ENCODE data around the gene CD99L2.
A peak's percentile ranks its signal among the peaks of the same experiment; 100 is the strongest.

CD99L2 gene

DNA sequence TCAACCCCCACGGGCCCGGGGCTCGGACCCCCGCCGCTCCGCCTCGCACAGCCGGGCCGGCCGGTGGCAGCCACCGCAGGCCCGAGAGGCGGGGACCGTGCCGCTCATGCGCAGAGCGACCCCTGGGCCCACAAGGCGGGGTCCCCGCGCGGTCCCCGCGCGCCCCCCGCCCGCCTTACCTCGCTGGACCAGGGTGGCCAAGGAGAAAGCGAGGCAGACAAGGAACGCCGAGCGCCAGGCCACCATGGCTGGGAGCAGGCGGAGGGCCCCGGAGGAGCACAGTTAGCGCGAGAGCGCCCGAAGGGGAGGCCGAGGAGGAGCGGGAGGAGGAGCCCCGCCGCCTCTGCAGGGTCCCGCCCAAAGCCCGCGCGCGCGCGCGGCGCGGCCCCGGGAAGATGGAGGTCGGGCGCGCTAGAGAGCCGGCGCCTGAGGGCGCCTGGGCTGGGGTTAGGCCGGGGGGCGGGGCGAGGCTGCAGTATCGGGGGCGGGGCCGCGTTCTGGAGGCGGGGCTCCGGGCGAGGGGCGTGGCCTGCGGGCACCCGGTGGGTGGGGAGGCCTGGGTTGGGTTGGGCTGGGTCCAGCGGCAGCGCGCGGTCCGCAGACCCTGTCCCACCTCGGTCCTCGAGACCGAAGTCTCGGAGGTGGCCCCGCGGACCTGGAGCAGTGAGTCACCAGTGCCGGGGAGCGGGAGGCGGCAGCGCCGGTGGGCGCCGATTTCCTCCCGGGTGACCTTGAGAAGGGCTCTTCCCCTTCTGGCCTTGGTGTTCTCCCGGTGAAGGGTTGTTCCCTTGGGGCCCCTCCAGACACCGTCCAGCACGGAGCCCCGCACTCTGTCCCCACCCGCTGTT, at the start of gene CD99L2:
TSS of gene CD99L2 (minus strand) at position 326 of the 848 bp plus-strand sequence. CDS start at position 246, 80 bp downstream.
- peak within 1 kb of the TSS; percentile 27 to 81 for H3K27ac Mint-ChIP-seq
- peaks cover 11% of the 10 kb centered on the region for H3K4me1 Mint-ChIP-seq
- peak within 1 kb of the TSS; percentile 84 to 88 for H3K4me3 Mint-ChIP-seq
- H3K9me3 Mint-ChIP-seq = no peaks in the 10 kb centered on the region
- ATAC-seq (peak; percentile 96), DNase-seq (peak; percentile 84 to 87)
- H3K27me3 Mint-ChIP-seq = peaks cover 7% of the 10 kb centered on the region

- H3K4me3 Mint-ChIP-seq = no peak overlapping the region
- H3K4me1 Mint-ChIP-seq = no peaks in the 10 kb centered on the region
- DNase-seq (no peak), ATAC-seq (no peak)
- H3K27me3 Mint-ChIP-seq = no peaks in the 10 kb centered on the region
- H3K27ac Mint-ChIP-seq = no peak overlapping the region
- no peaks in the 10 kb centered on the region for H3K9me3 Mint-ChIP-seq
Observed at GRCh38 chrX:150944233-150944632, 45.8 kb upstream of the CD99L2 start.

DNA sequence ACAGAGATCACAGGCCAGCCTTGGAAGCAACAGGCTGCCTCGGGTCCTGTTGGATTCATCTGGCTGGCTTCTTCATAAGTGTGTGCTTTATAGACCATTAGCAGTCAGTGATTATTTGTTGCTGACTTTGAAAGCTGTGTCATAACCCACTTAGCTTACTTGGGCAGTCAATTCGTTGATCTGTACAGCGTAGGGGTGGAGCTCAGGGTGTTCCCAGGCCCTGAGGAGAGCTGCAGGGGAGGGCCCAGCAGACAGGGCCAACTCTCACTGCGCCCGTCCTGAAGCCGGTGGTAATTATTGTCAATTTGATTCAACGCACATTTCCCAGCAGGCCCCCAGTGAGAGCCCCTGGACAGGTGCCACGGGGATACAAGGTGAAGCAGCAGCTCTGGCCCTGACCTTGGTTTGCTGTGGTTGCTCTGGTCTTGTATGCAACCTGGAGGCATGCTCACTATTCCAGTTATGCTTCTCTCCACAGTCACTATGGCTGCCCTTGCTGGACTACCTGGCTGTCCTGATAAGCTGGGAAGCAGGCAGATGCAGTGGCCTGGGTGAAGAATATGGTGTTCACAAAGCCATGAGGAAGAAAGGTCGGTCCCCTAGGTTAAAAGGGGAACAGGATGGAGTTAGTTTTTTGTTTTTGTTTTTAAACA, 44.6 kb upstream of the CD99L2 start:
- H3K27ac Mint-ChIP-seq = no peak overlapping the region
- no peaks in the 10 kb centered on the region for H3K27me3 Mint-ChIP-seq
- H3K4me1 Mint-ChIP-seq = no peaks in the 10 kb centered on the region
- DNase-seq = no peak
- H3K4me3 Mint-ChIP-seq = no peak overlapping the region
- H3K9me3 Mint-ChIP-seq = no peaks in the 10 kb centered on the region
- no peak for ATAC-seq

DNA sequence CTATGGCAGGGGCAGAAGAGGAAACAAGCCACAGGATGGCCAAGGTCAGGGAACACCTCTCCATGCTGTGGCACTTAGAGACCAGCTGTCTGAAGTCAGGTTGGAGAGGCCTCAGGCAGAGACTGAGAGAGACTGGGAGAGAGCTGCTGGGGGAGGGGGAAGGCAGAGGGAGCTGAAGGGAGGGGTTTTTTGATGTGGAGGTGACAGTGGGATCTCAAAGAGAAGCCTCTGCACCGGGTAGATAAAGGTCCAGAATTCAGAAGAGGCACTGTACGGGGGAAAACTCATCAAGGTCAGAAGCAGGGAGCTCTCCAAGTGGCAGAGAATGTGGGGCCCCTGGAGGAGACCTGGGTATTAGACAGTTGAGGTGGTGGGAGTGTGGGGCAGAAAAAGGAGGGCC, 43.1 kb upstream of the CD99L2 start:
- Mint-ChIP-seq H3K9me3 (peaks cover 0 to 7% of the 10 kb centered on the region in 2 donors), H3K27ac (peak overlapping the region; percentile 53 to 92), H3K4me3 (no peak overlapping the region), H3K27me3 (no peaks in the 10 kb centered on the region), H3K4me1 (no peaks in the 10 kb centered on the region)
- DNase-seq (no peak), ATAC-seq (no peak)

DNA sequence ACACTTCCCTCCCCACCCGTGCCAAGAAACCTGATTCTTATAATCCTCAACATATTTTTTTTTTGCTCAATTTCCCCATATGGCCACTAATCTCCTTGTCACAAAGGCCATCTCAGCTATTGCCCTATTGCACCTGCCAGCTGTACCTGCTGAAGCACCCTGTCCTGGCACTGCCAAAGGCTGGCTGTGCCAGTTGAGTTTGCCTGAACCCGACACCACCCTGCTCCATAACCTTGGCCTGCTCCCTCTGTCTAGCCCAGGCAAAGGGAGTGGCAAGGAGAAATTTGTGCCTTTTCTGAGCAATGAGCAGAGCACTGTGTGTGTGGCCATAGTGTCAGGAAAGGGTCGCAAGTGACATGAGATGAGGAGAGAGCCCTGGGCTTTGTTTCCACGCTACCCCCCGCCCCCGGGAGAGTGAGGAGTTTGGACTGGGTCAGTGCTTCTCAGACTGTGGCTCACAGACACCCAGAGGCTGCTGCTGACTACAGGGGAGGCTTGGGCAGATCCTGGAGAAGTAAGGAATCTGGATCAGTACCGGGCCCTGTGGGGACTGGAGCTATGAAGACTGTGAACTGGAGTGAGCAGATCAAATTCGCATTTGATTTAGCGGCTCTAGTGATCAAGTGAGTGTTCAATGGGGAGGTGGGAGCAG, 42.5 kb upstream of the CD99L2 start:
- DNase-seq (no peak), ATAC-seq (no peak)
- Mint-ChIP-seq H3K4me3 (no peak overlapping the region), H3K4me1 (no peaks in the 10 kb centered on the region), H3K27me3 (no peaks in the 10 kb centered on the region), H3K27ac (peak overlapping the region; percentile 47 to 92), H3K9me3 (peaks cover 0 to 7% of the 10 kb centered on the region in 2 donors)

DNA sequence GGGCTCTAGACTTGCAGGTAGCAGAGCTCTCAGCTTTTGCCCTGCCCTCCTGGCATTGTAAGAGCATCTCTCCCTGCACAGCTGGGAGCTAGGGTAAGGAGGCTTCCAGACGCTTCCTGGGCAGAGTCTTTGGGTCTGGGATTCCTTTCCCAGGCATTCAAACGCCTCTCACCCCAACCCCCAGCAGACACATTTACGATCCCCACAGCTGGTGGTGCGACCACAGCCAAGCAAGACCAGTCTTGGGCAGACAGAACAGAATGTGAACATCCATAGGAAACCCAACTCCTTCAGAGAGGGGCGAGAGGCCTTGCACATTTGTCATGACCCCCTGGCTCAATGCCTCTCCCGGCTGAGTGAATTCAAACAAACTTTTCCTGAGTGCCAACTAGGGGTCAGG, 38.1 kb upstream of the CD99L2 start:
- H3K4me1 Mint-ChIP-seq = no peaks in the 10 kb centered on the region
- no peak for DNase-seq
- ATAC-seq = no peak
- peaks cover 7% of the 10 kb centered on the region for H3K27me3 Mint-ChIP-seq
- peaks cover 0 to 7% of the 10 kb centered on the region in 2 donors for H3K9me3 Mint-ChIP-seq
- no peak overlapping the region for H3K4me3 Mint-ChIP-seq
- no peak overlapping the region for H3K27ac Mint-ChIP-seq

DNA sequence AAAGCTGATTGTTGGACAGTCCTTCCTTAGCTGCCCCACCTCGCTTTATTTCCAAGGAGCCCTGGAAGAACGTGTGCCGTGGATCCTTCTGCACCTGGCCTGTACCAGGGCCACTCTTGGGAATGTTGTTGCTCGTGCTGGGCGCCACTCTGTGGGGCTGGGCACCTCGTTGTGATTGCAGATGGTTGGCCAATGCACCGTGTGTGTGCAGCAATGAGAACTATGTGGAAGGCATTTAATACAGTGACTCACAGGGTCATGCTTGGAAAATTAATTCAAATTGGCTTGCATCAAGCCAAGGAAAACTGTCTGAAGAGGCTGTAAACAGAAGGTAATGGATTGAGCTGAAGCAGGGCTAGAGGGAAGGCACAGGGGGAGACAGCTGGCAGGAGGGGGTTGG, 37.0 kb upstream of the CD99L2 start:
- no peak for DNase-seq

DNA sequence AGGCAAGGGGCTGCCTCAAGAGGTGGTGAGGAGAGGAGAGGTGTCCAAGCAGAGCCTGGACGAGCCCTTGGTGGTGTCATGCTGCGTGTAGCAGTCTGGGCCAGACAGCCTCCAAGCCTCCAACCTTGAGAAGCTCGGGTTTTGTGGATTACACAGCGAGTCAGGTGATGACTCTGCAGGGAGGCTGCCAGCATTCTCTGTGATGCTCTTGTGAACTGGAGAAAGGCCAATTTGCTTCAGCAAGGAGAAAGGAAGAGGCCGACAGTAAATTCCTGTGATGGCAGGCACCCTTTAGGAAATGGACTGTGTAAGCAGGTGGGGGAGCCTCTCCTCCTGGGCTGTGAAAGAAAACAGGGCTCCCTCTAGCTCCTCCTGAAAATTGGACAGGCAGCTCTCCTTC, 36.0 kb upstream of the CD99L2 start:
- no peaks in the 10 kb centered on the region for H3K4me1 Mint-ChIP-seq
- DNase-seq (no peak), ATAC-seq (no peak)
- H3K4me3 Mint-ChIP-seq = no peak overlapping the region
- H3K27ac Mint-ChIP-seq = no peak overlapping the region
- H3K27me3 Mint-ChIP-seq = peaks cover 7% of the 10 kb centered on the region
- peaks cover 0 to 7% of the 10 kb centered on the region in 2 donors for H3K9me3 Mint-ChIP-seq

More for the DNA sequence above, 37.0 kb upstream of the CD99L2 start:
- H3K9me3 Mint-ChIP-seq = peaks cover 0 to 7% of the 10 kb centered on the region in 2 donors
- ATAC-seq = no peak
- no peaks in the 10 kb centered on the region for H3K4me1 Mint-ChIP-seq
- no peak overlapping the region for H3K27ac Mint-ChIP-seq
- no peak overlapping the region for H3K4me3 Mint-ChIP-seq
- H3K27me3 Mint-ChIP-seq = peaks cover 7% of the 10 kb centered on the region

DNA sequence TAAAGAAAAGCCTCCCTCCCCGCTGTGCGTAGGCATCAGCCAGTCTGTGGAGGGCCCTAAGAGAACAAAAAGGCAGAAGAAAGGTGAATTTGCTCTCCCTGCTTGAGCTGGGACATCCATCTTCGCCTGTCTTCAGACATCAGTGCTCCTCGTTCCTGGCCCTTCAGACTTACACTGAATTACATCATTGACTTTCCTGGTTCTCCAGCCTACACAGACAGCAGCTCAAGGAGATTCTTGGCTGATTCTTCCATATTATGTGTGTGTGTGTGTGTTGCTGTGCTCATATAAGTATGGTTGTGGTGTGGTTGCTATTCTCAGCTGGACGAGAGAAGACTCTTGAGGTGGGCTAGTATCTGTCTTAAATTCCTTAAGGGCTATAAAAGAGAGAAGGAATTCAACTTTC, 35.5 kb upstream of the CD99L2 start:
- Mint-ChIP-seq H3K27me3 (peaks cover 7% of the 10 kb centered on the region), H3K4me1 (no peaks in the 10 kb centered on the region), H3K4me3 (no peak overlapping the region), H3K27ac (no peak overlapping the region), H3K9me3 (peaks cover 0 to 7% of the 10 kb centered on the region in 2 donors)
- DNase-seq = no peak
- no peak for ATAC-seq

DNA sequence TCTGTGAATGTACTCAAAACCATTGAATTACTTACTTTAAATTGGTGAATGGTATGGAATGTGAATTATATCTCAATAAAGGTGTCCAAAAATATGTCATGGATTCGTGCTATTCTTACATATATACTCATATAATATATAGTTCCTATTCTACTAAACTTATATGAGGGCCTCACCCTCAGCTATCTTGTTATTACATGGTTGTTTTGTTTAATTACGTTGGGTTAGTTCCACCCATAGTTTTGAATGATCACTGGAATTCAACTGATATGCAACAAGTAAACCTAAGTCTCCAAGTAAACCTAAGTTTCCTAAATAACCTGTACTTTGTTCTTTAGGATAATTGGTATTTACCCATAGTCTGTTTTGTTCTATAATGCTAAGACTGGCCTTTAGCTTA, 30.6 kb upstream of the CD99L2 start:
- ATAC-seq (no peak), DNase-seq (no peak)
- H3K4me1 Mint-ChIP-seq = no peaks in the 10 kb centered on the region
- H3K9me3 Mint-ChIP-seq = no peaks in the 10 kb centered on the region
- no peak overlapping the region for H3K27ac Mint-ChIP-seq
- no peak overlapping the region for H3K4me3 Mint-ChIP-seq
- peaks cover 3% of the 10 kb centered on the region for H3K27me3 Mint-ChIP-seq

DNA sequence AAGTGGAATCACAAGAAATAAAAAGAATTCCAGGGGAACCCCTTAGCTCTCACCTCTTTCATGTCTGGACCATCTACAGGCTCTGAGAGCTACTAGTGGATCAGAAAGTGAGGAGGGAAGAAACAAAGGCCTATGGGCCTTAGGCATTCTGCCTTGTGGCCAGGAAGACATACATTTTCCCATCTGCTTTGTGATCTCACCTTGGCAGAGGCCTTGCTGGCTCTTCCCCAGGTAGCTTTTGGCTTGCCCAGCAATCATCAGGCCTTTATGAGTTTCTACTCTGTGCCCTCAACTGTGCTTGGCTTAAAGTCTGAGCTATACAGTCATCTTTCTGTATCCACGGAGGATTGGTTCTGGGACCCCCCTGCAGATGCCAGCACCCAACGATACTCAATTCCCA, 28.3 kb upstream of the CD99L2 start:
- DNase-seq = no peak
- Mint-ChIP-seq H3K27me3 (no peaks in the 10 kb centered on the region), H3K9me3 (no peaks in the 10 kb centered on the region), H3K27ac (no peak overlapping the region), H3K4me1 (no peaks in the 10 kb centered on the region), H3K4me3 (no peak overlapping the region)
- ATAC-seq = no peak

DNA sequence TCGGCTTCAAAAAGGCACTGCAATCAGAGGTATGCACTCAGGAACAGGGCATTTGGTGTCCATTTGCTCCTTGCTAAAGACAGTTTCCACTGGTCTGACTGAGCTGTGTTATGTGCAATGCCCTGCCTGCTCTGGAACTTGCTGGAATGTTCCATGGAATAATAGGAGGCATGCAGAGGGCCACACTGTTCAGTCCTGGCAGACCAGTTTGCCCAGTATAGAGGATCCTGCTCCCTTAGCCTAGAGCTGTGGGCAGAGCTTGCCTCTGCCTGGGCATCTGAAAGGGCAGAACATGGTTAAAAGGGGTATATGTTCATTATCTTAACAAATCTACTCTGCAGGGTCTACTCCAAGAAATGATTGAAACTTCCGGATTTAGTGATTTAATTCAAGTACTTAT, 27.8 kb upstream of the CD99L2 start:
- no peaks in the 10 kb centered on the region for H3K4me1 Mint-ChIP-seq
- DNase-seq = no peak

DNA sequence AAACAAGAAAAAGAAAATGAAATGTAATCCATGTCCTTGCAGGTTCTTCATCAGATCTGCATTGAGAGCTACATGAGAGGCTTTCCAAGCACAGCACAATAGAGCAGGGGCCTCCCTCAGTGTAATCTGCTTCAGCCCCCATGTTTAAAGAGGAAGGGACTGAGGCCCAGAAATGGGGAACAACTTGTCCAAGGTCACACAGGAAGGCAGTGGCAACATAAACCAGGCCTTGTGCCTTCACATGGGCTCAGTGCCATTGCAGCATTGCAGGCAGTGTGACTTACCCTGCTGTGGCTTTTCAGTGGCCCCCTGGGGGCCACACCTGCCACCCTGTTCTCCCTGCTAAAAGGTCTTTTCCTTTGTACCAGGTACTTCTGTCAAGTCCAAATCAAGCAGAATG, 20.9 kb upstream of the CD99L2 start:
- no peaks in the 10 kb centered on the region for H3K9me3 Mint-ChIP-seq
- H3K4me1 Mint-ChIP-seq = no peaks in the 10 kb centered on the region
- ATAC-seq = no peak
- no peaks in the 10 kb centered on the region for H3K27me3 Mint-ChIP-seq
- H3K4me3 Mint-ChIP-seq = no peak overlapping the region
- no peak overlapping the region for H3K27ac Mint-ChIP-seq
- DNase-seq = no peak

More for the DNA sequence above, 27.8 kb upstream of the CD99L2 start:
- no peaks in the 10 kb centered on the region for H3K27me3 Mint-ChIP-seq
- no peak overlapping the region for H3K27ac Mint-ChIP-seq
- no peak for ATAC-seq
- no peak overlapping the region for H3K4me3 Mint-ChIP-seq
- no peaks in the 10 kb centered on the region for H3K9me3 Mint-ChIP-seq

- H3K9me3 Mint-ChIP-seq = no peaks in the 10 kb centered on the region
- ATAC-seq (no peak), DNase-seq (no peak)
- no peak overlapping the region for H3K27ac Mint-ChIP-seq
- H3K4me3 Mint-ChIP-seq = no peak overlapping the region
- no peaks in the 10 kb centered on the region for H3K27me3 Mint-ChIP-seq
- no peaks in the 10 kb centered on the region for H3K4me1 Mint-ChIP-seq
Observed at GRCh38 chrX:150913511-150913910, 15.0 kb upstream of the CD99L2 start.

- Mint-ChIP-seq H3K27ac (no peak overlapping the region), H3K4me1 (no peaks in the 10 kb centered on the region), H3K4me3 (no peak overlapping the region), H3K9me3 (no peaks in the 10 kb centered on the region), H3K27me3 (peaks cover 11% of the 10 kb centered on the region)
- DNase-seq (no peak), ATAC-seq (no peak)
Observed at GRCh38 chrX:150907474-150907873, 9.0 kb upstream of the CD99L2 start.

DNA sequence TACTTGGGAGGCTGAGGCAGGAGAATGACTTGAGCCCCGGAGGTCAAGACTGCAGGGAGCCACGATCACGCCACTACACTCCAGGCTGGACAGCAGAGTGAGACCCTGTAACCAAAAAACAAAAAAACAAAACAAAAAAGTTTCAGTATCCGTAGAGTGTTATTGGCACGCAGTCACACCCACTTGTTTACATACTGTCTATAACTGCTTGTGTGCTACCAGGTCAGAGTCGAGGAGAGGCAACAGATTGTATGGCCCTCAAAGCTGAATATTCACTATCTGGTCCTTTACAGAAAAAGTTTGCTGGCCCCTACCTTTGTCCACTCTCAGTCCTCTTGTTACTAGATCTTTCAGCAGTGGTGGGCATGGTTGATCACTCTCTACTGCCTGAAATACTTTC, 8.2 kb upstream of the CD99L2 start:
- no peak overlapping the region for H3K4me3 Mint-ChIP-seq
- no peaks in the 10 kb centered on the region for H3K9me3 Mint-ChIP-seq
- H3K27ac Mint-ChIP-seq = no peak overlapping the region
- no peaks in the 10 kb centered on the region for H3K4me1 Mint-ChIP-seq
- peaks cover 11% of the 10 kb centered on the region for H3K27me3 Mint-ChIP-seq
- ATAC-seq = no peak
- DNase-seq = no peak
